ENCODE data around the gene SPTA1. TPM values are rescaled to one million over a fixed set of nuclear protein-coding genes. Genes with fewer than 3 reads are reported as not detected.

SPTA1 gene
- total and polyA plus RNA-seq, 2 of the 4 experiments (the other 2 are of a cell fraction), result not detected

DNA sequence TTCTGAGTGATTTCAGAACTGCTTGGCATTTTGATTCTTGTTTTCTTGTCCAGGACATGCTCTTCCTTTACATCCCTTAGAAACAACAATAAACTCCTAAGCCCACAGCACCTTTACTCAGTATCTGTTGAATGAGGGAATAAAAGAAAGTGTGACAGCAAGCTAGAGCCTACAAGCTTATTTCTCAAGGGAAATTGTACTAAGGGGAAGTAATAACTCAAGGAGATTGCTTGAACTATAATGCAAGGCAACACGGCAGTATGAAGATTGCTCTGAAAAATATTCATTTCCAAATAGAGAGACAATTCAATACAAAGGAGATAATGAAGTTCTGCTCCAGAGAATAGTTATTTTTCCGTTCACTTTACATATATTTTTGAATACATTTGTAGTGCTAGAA lies 122.7 kb downstream of the SPTA1 start:
- H2BK15ac ChIP-seq (ENCODE audit: low read depth, low read length), result no peak overlapping the region
- H3K4me2 ChIP-seq (ENCODE audit: low read depth, low read length), result no peak overlapping the region
- H2BK20ac ChIP-seq (ENCODE audit: low read depth, low read length), result no peak overlapping the region
- H4K5ac ChIP-seq (ENCODE audit: low read depth, low read length), result no peak overlapping the region
- H2AK5ac ChIP-seq (ENCODE audit: low read depth, low read length), result no peak overlapping the region
- DNase-seq (no peak), ATAC-seq (ENCODE audit: low read depth) (no peak)
- no peak overlapping the region for H2AFZ ChIP-seq (replicated peaks; ENCODE audit: low read length, poor library complexity)
- H3K4ac ChIP-seq (ENCODE audit: low read depth, low read length), result no peak overlapping the region
- no peak overlapping the region for H2BK5ac ChIP-seq (ENCODE audit: low read depth, low read length, poor library complexity, severe bottlenecking)
- H2AK9ac ChIP-seq (replicated peaks; ENCODE audit: low read depth, low read length, poor library complexity), result no peak overlapping the region
- H3K4me3 ChIP-seq (ENCODE audit: insufficient read depth, low read depth, low read length), result no peak overlapping the region
- TF ChIP-seq SMC3 (IDR thresholded peaks at IDR 0.05; ENCODE audit: low read depth, low read length) (no peak), RFX5 (IDR thresholded peaks at IDR 0.05; ENCODE audit: low read depth, low read length) (no peak), CEBPB (IDR thresholded peaks at IDR 0.05; ENCODE audit: low read depth, low read length) (no peak), POLR2A (IDR thresholded peaks at IDR 0.05; ENCODE audit: low read depth, low read length) (no peak), MXI1 (IDR thresholded peaks at IDR 0.05; ENCODE audit: borderline replicate concordance, low read depth, low read length) (no peak), RCOR1 (IDR thresholded peaks at IDR 0.05; ENCODE audit: insufficient replicate concordance, low read length) (no peak), MAZ (IDR thresholded peaks at IDR 0.05; ENCODE audit: borderline replicate concordance, low read depth, low read length) (no peak), FOS (IDR thresholded peaks at IDR 0.05; ENCODE audit: low read depth, low read length) (no peak), ELK1 (IDR thresholded peaks at IDR 0.05; ENCODE audit: borderline replicate concordance, low read depth, low read length) (no peak), USF2 (IDR thresholded peaks at IDR 0.05; ENCODE audit: low read depth, low read length) (no peak), NFE2L2 (IDR thresholded peaks at IDR 0.05; ENCODE audit: low read depth, low read length) (no peak), BHLHE40 (IDR thresholded peaks at IDR 0.05; ENCODE audit: low read depth, low read length) (no peak), RAD21 (IDR thresholded peaks at IDR 0.05; ENCODE audit: low read length) (no peak), MAFK (IDR thresholded peaks at IDR 0.05; ENCODE audit: low read depth, low read length) (no peak)
- TF ChIP-seq, protein P1, sequence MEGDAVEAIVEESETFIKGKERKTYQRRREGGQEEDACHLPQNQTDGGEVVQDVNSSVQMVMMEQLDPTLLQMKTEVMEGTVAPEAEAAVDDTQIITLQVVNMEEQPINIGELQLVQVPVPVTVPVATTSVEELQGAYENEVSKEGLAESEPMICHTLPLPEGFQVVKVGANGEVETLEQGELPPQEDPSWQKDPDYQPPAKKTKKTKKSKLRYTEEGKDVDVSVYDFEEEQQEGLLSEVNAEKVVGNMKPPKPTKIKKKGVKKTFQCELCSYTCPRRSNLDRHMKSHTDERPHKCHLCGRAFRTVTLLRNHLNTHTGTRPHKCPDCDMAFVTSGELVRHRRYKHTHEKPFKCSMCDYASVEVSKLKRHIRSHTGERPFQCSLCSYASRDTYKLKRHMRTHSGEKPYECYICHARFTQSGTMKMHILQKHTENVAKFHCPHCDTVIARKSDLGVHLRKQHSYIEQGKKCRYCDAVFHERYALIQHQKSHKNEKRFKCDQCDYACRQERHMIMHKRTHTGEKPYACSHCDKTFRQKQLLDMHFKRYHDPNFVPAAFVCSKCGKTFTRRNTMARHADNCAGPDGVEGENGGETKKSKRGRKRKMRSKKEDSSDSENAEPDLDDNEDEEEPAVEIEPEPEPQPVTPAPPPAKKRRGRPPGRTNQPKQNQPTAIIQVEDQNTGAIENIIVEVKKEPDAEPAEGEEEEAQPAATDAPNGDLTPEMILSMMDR (conservative IDR thresholded peaks at IDR 0.05; ENCODE audit: low read depth, low read length), result no peak
- H3K4me1 ChIP-seq (ENCODE audit: control insufficient read depth, insufficient read depth, low read length), result no peaks in the 10 kb centered on the region
- intact Hi-C loops (cut with micrococcal nuclease) (no loop called here), in situ Hi-C loops (cut with MboI; ENCODE audit: low sequenced_read_pairs) (no loop called here), dilution Hi-C loops (cut with HindIII; ENCODE audit: low sequenced_read_pairs, unreplicated experiment) (no loop called here)
- no peaks in the 10 kb centered on the region for H3K27me3 ChIP-seq (ENCODE audit: control insufficient read depth, insufficient read depth, low read length)
- no peaks in the 10 kb centered on the region for H4K20me1 ChIP-seq (ENCODE audit: insufficient read depth, low read length)
- no peaks in the 10 kb centered on the region for H3K9me1 ChIP-seq (ENCODE audit: insufficient read depth, low read length)
- no peak overlapping the region for H4K91ac ChIP-seq (ENCODE audit: insufficient read depth, low read depth, low read length)
- BruUV-seq (replicated peaks), result no TSS peak
- H3K18ac ChIP-seq (ENCODE audit: low read depth, low read length), result no peak overlapping the region
- H3K27ac ChIP-seq (ENCODE audit: insufficient read depth, low read length), result no peak overlapping the region
- H3K23ac ChIP-seq (ENCODE audit: low read depth, low read length), result no peak overlapping the region
- ChIA-PET POLR2A (ENCODE audit: unreplicated experiment) (no interaction called here), CTCF (no interaction called here)
- no peak overlapping the region for H4K8ac ChIP-seq (ENCODE audit: low read depth in 2 of 2, low read length in 2 of 2)
- no peak overlapping the region for H3K14ac ChIP-seq (replicated peaks; ENCODE audit: low read depth, low read length)
- H3K56ac ChIP-seq (ENCODE audit: extremely low read depth, insufficient read depth, low read length), result no peak overlapping the region
- H3K9me3 ChIP-seq (ENCODE audit: control insufficient read depth, insufficient read depth, low read length), result 0 out of 2 replicates have a peak, but pooled peaks cover 2% of the 10 kb centered on the region
- WGBS, 2 experiments (ENCODE audit: extremely low coverage in 2 of 2, insufficient read length in 1 of 2), result no CpG with 5 or more reads among the region's 2 CpGs
- no peaks in the 10 kb centered on the region for H3K79me1 ChIP-seq (ENCODE audit: low read depth in 1 of 2, low read length in 2 of 2)
- no peak overlapping the region for H3K9ac ChIP-seq (ENCODE audit: low read depth, low read length)
- no peak overlapping the region for H2BK120ac ChIP-seq (ENCODE audit: low read depth, low read length)
- H3K36me3 ChIP-seq (ENCODE audit: control insufficient read depth, insufficient read depth, low read length), result no peaks in the 10 kb centered on the region

All from IMR-90 (cell line).